NCI-H526 (cell line): ENCODE data around the gene DYDC1.
A peak's percentile ranks its signal among the peaks of the same experiment; 100 is the strongest.
"Not testable (repeated sequence)": the region's sequence is repeated elsewhere in the genome, so short reads cannot be mapped to it uniquely, and the experiment has no call there.

Source experiments
- DNase-seq, 2 experiments: peaks; one replicate each; lab custom pipeline; 2025; lab: John Stamatoyannopoulos, UW

DYDC1 gene

GRCh38 chr10:80344276-80344675 lies 12.3 kb downstream of the DYDC1 start:
- no peak for DNase-seq

- no peak for DNase-seq
These were observed 22.6 kb downstream of the DYDC1 start for GRCh38 chr10:80333983-80334382.

- DNase-seq: no peak
These were observed 31.6 kb downstream of the DYDC1 start for GRCh38 chr10:80324891-80325364.

GRCh38 chr10:80324086-80324485 lies 32.5 kb downstream of the DYDC1 start:
- no peak for DNase-seq

GRCh38 chr10:80323311-80323710 lies 33.2 kb downstream of the DYDC1 start:
- no peak for DNase-seq

GRCh38 chr10:80322711-80323110 lies 33.8 kb downstream of the DYDC1 start:
- no peak for DNase-seq

GRCh38 chr10:80322158-80322557 lies 34.4 kb downstream of the DYDC1 start:
- no peak for DNase-seq

GRCh38 chr10:80321183-80321582 lies 35.4 kb downstream of the DYDC1 start:
- no peak for DNase-seq

GRCh38 chr10:80320377-80320776 lies 36.2 kb downstream of the DYDC1 start:
- DNase-seq: no peak

- DNase-seq: no peak
These were observed 36.7 kb downstream of the DYDC1 start for GRCh38 chr10:80319725-80320290.

GRCh38 chr10:80319318-80319717 lies 37.2 kb downstream of the DYDC1 start:
- no peak for DNase-seq

- no peak for DNase-seq
These were observed 37.8 kb downstream of the DYDC1 start for GRCh38 chr10:80318742-80319141.

GRCh38 chr10:80315391-80315790 lies 41.2 kb downstream of the DYDC1 start:
- DNase-seq: no peak

DNA sequence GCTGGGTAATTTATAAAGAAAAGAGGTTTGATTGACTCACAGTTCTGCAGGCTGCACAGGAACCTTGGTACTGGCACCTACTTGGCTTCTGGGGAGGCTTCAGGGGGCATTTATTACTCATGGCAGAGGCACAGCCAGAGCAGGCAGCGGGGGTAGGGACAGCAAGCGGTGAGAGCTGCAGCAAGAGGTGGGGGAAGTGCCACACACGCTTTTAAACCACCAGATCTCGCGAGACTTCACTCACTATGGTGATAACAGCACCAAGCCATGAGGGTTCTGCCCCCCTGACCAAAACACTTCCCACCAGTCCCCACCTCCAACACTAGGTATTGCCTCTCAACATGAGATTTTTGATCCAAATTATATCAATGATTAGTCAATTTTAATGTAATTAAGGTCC lies 43.0 kb downstream of the DYDC1 start:
- no peak for DNase-seq

- not testable (repeated sequence) for DNase-seq
These were observed 50.6 kb downstream of the DYDC1 start for GRCh38 chr10:80305989-80306388.

GRCh38 chr10:80296942-80297341 lies 59.6 kb downstream of the DYDC1 start:
- DNase-seq: no peak

DNA sequence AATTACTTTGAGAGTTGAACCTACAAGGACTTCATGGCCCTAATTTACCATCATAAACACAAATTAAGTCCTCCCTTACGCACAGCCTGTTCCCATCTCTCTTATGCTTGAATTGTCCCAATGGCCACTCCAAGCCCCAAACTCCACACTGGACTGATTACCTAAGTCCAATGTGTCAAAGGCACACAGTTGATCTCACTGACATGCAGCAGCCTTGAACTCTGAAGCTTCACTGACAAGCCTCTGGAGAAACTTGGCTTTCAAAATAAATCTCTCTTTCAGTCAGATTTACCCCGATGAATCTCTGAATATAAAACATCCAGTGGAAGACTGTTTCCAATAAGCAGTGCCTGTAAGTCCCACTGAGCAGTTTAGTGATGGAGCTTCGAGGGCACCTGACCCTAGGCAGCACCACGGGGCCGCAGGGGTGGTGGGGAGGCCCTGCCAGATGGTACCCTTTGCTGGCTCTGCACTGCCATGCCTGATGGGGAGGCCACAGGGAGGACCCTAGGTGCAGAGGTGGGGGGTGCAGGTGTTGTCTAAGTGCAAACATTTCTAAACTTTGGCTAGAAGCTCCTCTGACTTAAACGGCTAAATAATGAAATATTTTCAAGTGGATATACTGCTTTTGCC lies 63.8 kb downstream of the DYDC1 start:
- no peak for DNase-seq

GRCh38 chr10:80290474-80291220 lies 65.9 kb downstream of the DYDC1 start:
- peak; percentile 63 to 73 for DNase-seq

DNA sequence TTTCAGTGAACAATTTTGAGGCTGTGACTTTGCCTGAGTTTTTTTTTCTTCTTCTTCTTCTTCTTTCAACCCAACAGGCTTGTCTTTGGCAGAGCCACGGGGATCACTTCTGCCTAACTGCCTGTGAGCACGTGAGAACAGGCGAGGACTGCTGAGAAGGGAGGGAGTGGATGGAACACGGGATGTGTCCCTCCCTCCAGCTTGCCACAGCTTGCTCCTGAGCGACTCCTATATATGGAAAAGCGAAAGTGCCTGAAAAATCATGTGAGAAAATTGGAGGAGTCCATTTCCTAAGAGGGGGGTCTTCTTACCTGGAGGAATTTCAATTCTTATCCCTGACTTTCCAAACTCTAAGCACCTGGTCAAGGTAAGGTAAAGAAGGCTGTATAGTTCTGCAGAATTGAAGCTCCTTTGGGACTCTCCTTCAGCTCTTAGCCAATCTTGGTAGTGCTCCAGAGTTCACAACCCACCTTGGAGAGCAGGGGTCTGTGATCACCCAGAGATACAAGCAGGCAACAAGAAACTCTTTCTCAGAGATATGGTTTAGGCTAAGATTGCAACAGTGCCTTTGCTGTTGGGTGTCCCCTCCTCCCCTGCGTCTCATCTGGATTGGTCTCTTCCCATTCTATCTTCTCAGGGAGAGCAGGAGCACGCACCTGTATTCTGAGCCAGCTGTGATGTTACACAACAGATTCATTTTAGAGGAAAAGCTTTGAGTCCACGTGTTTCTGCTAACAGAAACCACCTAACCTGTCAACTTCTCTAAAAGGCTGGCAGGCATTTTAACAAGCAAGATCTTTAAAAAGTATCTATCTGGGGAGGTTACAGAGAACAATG lies 66.9 kb downstream of the DYDC1 start, which contains the start of gene MAT1A:
Gene MAT1A (minus strand): TSS at position 208 of the 837 bp plus-strand sequence. CDS start 235 bp downstream, outside the sequence.
- DNase-seq: peak; percentile 49 to 71

- DNase-seq: no peak
These were observed 67.7 kb downstream of the DYDC1 start for GRCh38 chr10:80288849-80289248.
